NCI-H226 (cell line): Measurements from ENCODE around the gene OR2J3.
A peak's percentile ranks its signal among the peaks of the same experiment; 100 is the strongest.
"Not testable (repeated sequence)": the region's sequence is repeated elsewhere in the genome, so short reads cannot be mapped to it uniquely, and the experiment has no call there.

Experiments used
- DNase-seq: peaks from one replicate; pipeline ENCODE4 v3.0.0-alpha.2; 2015

The OR2J3 gene

DNA sequence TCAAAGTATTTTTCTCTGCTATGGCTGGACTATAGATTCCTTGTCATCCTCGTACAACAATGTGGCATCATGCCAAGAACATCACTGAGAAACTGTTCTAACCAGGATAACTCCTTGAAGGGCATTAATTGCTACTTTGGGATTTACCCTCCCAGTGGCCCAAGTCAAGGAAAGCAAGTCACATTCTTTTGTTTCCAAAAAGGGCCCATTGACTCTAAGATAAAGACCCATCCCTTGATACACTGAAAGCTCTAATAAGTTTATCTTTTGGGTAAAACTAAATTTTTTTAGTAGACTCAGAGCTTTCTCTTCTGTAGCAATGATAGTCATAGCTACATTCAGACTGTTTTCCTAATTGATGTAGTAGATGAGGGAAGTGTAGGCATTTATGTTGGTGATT lies at the start of gene OR2J3:
Gene OR2J3, plus strand, starts transcription at position 301 of the 400 bp plus-strand sequence. CDS start 3,833 bp downstream, outside the sequence.
- DNase-seq = no peak

DNA sequence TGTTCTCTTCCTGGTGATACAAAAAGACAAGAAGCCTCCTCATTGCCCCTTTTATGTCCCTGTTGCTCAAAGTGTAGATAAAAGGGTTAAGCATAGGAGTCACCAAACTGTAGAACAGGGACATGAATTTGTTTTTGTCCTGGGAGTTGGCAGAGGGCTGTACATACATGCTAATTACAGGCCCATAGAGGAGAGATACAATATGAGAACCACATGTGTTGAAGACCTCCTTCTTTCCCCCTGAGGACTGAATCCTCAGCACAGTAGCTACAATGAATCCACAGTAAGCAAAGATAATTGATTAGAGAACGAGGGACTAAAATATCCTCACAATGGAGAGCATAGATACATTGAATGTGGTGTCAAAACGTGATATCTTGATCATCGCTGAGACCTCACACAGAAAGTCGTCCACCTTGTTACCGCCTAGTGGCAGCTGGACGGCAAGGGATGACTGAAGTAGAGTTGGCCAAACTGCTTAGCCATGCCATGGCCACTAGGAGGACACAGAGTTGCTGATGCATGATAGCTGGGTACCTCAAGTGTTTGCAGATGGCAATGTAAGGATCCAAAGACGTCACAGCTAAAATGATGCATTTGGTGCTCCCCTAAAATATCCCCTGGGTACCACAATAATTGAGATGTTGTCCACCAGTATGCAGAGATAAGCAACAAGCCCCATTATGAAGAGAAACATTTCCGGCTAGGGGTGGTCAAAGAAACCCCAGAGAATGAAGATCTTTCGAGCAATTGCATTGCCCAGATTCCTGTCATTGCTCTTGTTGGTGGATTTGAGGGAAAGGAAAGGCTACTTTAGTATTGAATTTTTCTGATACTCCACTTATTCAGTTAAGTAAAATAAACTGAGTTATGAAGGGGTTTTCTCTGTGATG lies 35.8 kb upstream of the OR2J3 start:
- DNase-seq = peak; percentile 6

DNA sequence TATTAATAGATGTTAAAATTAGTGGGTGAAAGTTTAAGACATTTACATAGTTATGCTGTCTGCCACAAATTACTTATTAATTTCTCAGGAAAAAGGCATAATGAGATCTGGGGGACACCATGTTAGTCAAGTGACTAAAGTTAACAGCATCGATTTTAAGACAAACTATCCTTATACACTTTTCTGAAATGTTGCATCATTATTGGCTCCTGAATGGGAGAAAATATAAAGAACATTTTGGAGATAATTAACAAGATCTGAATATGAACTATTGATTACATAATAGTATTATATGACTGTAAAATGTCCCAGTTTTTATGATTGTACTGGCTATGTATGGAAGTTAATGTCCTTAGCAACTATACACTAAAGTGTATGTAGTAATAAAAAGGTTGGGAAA lies 28.7 kb upstream of the OR2J3 start:
- no peak for DNase-seq

GRCh38 chr6:29081312-29081711 lies 26.5 kb upstream of the OR2J3 start:
- DNase-seq = no peak

DNA sequence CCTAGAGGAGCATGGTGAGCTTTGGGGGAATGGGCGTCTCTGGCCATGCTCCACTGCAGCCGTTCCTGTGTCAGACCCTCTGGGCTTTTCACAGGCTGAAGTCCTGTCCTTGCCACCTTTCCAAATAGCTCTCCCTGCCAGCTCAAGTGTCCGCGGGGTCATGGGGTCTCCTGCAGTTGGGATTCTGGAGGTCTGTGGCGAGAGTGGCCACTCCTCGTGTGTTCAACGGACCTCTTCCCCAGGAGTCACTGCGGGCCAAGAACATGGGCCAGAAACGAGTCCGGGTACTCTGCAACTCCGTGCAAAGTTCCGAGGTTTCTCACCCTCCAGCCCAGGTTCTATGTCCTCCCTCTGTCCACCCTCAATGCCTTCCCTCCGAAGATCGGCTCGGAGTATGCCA lies 25.4 kb upstream of the OR2J3 start:
- no peak for DNase-seq

DNA sequence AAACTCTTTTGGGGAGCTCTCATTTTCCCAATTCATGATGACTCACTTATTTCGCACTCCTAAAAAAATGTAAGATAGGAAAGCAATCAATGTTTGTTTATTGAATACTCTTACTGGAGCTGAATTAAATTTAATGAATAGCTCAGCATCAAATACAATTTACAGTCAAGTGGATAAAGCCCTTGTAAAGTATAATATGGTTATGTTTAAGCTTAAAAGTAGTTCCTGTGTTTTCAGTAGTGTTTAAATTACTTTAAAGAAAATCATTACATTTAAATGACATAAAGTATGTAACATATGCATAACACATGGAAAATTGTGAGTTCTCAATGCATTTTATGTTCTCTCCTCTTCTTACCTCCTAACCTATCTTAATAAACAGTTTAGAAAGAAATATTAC lies 20.6 kb upstream of the OR2J3 start, which contains the start of gene OR2B3:
Gene OR2B3, minus strand, starts transcription at position 101 of the 400 bp plus-strand sequence. Its CDS starts 65 bp downstream, at position 36.
- DNase-seq = no peak

GRCh38 chr6:29092957-29093356 lies 14.9 kb upstream of the OR2J3 start:
- no peak for DNase-seq

DNA sequence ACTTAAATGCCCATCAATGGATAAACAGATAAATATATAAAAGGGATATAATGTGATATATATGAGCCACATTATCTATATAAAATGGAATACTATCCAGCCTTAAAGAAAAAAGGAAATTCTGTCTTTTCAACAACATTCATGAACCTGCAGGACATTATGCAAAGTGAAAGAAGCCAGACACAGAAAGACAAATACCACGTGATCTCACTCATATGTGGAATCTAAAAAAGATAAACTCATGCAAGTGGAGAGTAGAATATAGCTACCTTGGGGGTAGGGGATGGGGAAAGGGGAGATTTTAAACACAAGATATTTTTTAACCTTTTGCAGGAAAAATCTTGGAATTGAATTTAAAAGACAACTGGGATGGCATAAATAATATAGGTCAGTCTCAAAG lies 10.1 kb upstream of the OR2J3 start:
- no peak for DNase-seq

- DNase-seq = no peak
Measured at GRCh38 chr6:29099190-29099589, 8.7 kb upstream of the OR2J3 start, which contains the start of gene OR2J1. Gene OR2J1 (plus strand): TSS chr6:29099490. CDS start chr6:29100943, 1,453 bp downstream.

DNA sequence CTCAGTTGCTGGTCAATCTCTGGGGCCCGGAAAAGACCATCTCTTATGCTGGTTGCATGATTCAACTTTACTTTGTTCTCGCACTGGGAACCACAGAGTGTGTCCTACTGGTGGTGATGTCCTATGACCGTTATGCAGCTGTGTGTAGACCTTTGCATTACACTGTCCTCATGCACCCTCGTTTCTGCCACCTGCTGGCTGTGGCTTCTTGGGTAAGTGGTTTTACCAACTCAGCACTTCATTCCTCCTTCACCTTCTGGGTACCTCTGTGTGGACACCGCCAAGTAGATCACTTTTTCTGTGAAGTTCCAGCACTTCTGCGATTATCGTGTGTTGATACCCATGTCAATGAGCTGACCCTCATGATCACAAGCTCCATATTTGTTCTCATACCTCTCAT lies 4.3 kb downstream of the OR2J3 start:
- no peak for DNase-seq

DNA sequence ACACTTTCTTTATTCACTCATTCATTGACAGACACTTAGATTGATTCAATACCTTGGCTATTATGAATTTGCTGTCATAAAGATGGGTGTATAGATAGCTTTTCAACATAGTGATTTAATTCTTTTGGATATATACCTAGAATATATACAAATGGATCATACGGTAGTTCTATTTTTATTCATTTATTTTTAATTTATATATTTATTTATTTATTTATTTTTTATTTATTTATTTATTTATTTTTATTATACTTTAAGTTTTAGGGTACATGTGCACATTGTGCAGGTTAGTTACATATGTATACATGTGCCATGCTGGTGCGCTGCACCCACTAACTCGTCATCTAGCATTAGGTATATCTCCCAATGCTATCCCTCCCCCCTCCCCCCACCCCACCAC lies 7.1 kb downstream of the OR2J3 start:
- not testable (repeated sequence) for DNase-seq

DNA sequence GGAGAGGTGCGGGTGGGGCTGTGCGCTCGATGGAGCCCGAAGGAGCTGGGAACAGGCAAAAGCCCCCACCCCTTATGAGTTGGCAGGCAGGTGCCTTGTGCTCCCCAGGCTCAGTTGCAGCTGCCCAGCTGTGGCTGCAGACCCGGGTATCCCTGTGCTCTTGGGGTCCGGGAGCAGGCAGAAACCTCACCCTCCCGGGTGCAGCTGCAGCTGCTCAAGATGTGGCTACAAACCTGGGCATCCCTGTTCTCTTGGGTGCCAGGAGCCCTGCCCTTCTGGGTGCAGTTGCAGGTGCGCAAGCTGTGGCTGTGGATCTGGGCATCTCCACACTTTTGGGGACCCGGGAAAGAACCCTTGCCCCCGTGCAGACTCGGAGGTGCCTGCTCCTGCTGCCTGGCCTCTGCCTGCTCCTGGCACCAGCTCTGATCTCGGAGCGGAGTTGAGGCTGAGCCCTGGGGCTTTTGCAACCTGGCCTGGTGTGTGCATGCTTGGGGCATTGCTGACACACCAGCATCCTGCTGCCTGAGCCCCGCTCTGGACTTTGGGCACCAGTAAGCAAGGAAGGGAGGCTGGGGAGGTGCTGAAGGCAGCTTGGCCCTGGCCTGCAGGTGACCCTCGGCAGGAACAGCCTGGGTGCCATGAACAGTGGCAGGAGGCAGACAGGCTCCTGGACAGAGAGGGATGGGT lies 21.6 kb downstream of the OR2J3 start:
- DNase-seq = no peak

- DNase-seq = no peak
Measured at GRCh38 chr6:29130644-29131043, 22.8 kb downstream of the OR2J3 start.

GRCh38 chr6:29131691-29132090 lies 23.8 kb downstream of the OR2J3 start:
- DNase-seq = no peak

DNA sequence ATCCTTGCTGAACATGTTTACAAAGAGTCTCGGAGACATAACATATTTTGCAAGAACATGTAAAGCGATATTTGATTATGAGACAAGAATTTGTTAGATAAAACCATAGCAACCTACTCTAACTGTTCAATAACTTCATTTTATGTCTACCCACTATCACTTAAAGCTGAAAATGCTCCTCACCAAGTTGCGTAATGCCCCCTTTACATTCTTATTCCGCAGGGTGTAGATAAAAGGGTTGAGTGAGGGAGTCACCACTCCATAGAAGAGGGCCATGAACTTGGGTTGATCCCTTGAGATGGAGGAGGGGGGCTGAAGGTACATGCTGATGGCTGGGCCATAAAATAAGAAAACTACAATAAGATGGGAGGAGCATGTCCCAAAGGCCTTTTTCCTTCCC lies 29.9 kb downstream of the OR2J3 start:
- no peak for DNase-seq

DNA sequence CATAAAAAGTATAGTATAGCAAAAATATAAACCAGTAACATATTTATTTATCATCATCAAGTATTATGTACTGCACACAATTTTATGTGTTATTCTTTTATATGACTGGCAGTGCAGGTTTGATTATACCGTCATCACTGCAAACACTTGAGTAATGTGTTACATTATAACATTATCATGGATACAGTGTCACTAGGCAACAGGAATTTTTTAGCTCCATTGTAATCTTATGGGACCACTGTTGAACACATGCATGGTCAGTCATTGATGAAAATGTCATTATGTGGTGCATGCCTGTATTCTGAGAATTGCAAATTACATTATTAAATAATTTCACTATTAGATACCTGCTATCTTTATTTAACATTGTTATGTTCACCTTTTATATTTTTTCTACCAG lies 33.7 kb downstream of the OR2J3 start:
- no peak for DNase-seq

DNA sequence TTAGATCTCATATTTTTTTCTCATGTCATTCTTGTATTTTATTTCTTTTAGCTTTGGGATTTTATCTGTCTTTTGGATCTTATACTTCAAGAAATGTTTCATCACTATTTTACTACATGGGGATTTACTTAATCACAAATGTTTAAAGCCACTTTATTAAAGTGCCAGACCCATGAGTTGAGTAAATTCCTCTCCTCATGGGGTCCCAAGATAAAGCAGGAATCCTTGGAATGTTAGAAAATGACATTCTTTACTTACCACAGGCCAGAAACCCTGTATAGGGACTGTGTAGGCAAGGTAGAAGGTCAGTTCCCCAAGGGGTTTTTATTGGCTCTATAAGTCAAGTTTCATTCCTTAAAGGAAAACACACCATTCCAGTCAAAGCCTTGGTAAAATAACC lies 34.5 kb downstream of the OR2J3 start:
- no peak for DNase-seq

DNA sequence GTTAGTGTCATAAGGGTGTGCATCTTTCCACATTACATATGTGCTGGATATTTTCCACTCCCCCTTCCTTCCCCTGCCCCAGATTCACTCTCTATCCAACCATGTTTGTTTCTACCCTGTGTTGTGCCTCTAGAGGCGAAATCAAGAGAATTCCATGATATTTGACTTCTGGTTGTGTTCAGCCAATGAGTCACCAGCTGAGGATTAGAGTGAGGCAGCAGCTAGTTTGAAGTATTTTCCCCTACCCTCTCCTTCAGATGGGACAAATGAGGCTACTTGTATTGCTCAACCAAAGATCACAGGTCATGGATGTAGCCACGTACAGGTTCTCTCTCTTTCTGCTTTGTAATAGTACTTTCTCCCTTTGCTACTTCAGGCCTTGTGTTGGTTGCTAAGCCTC lies 38.3 kb downstream of the OR2J3 start:
- no peak for DNase-seq

GRCh38 chr6:29147074-29147473 lies 39.2 kb downstream of the OR2J3 start:
- DNase-seq = no peak

- not testable (repeated sequence) for DNase-seq
Measured at GRCh38 chr6:29149444-29149843, 41.6 kb downstream of the OR2J3 start.

DNA sequence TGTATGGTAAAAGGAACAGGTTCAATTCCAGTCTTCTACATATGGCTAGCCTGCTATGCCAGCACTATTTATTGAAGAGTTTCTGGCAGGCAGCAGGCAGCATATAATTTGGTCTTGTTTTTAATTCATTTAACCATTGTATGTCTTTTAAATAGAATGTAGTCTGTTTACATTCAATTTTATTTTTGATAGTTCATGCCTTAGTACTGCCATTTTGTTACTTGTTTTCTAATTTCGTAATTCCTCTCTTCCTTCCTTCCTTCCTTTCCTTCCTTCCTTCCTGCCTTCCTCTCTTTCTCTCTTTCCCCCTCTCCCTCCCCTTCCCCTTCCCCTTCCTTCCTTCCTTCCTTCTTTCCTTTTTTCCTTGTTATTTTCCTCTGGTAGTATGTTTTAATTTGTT lies 45.2 kb downstream of the OR2J3 start:
- no peak for DNase-seq

DNA sequence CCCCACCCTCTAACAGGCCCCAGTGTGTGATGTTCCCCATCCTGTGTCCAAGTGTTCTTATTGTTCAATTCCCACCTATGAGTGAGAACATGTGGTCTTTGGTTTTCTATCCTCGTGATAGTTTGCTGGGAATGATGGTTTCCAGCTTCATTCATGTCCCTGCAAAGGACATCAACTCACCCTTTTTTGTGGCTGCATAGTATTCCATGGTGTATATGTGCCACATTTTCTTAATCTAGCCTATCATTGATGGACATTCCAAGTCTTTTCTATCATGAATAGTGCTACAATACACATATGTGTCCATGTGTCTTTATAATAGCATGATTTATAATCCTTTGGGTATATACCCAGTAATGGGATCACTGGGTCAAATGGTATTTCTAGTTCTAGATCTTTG lies 47.3 kb downstream of the OR2J3 start:
- DNase-seq = not testable (repeated sequence)

DNA sequence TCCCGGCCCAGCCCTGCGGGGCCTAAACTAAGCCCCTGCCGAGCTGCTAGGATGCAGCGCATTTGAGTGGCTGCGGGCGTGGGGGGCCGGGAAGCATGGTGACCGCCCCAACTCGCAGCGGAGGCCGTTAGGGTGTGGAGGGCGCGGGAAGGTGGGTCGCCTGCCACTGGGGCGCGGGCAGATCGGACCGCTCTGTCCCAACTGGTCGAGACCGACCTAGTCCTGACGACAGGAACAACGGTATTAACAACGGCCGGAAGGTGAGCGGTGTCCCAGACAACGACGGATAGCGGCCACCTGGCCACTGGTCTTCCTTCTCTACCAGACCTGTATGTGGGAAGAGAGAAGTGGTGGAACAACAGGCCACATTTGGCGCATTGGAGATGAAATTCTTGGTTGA lies 52.1 kb downstream of the OR2J3 start:
- not testable (repeated sequence) for DNase-seq
